Spinal cord (tissue), 10 donors: Measurements from ENCODE around the gene SGSM2. TPM values are rescaled to one million over a fixed set of nuclear protein-coding genes. Genes with fewer than 3 reads are reported as not detected.

ENCODE experiments used
- DNase-seq, 6 donors: peaks; one replicate each; pipeline versions ENCODE4 v3.0.0 to v3.0.0-alpha.2; 2013 to 2015; ENCODE audit warnings: low spot score in 6 of 6, low read depth in 4 of 6
- H3K27ac ChIP-seq: one replicate; pipeline ENCODE4 v1.5.1; 2013; ENCODE audit warnings: low read depth, low read length, control low read depth
- H3K27me3 ChIP-seq: one replicate; pipeline ENCODE4 v1.6.1; 2013; ENCODE audit warnings: low read length; ENCODE audit not compliant: control insufficient read depth, insufficient read depth
- H3K36me3 ChIP-seq: one replicate; pipeline ENCODE4 v1.6.1; 2013; ENCODE audit warnings: low read length; ENCODE audit not compliant: control insufficient read depth, insufficient read depth
- H3K4me1 ChIP-seq: one replicate; pipeline ENCODE4 v1.6.1; 2013; ENCODE audit warnings: low read length; ENCODE audit not compliant: control insufficient read depth, insufficient read depth
- H3K4me3 ChIP-seq: one replicate; pipeline ENCODE4 v1.5.1; 2013; ENCODE audit warnings: low read depth, low read length, control low read depth
- H3K9me3 ChIP-seq: one replicate; pipeline ENCODE4 v1.6.1; 2013; ENCODE audit warnings: low read length; ENCODE audit not compliant: control insufficient read depth, insufficient read depth
- WGBS: methylation state at CpG from one replicate; pipeline ENCODE4 v1.1.5; 2013; ENCODE audit warnings: missing lambda C conversion rate; ENCODE audit not compliant: insufficient coverage; 5-methylcytosine and 5-hydroxymethylcytosine counted together
- polyA plus RNA-seq, 2 donors: library from polyadenylated mRNA; unstranded; fragments of 120-200 nt; gene quantifications; one replicate each; pipeline ENCODE4 v1.2.1, GENCODE V29; 2013; ENCODE audit not compliant: insufficient read length in 2 of 2
- total RNA-seq, 2 donors: library from RNA; depleted of rRNA in 1 of 2; stranded (reverse); fragments of 120-200 nt in 1 of 2; fragments of >200 nt in 1 of 2; gene quantifications; one replicate each; pipeline versions ENCODE4 v1.2.3 to v1.2.4, GENCODE V29; 2013 to 2014
- donor health status: healthy.

The SGSM2 gene
- total and polyA plus RNA-seq, 4 donors = 46.7 to 181 (median 120) TPM

GRCh38 chr17:2380226-2380922, 43.1 kb downstream of the SGSM2 start:
- Histone ChIP-seq H3K27ac (no peak overlapping the region), H3K36me3 (peaks cover 85% of the 10 kb centered on the region), H3K27me3 (no peaks in the 10 kb centered on the region), H3K9me3 (no peaks in the 10 kb centered on the region), H3K4me3 (no peak overlapping the region), H3K4me1 (peaks cover 20% of the 10 kb centered on the region)
- 82% methylated on average over 16 of the region's 16 CpGs for WGBS
- DNase-seq = no peak

- H3K36me3 ChIP-seq = peaks cover 85% of the 10 kb centered on the region
- H3K9me3 ChIP-seq = no peaks in the 10 kb centered on the region
- no peak overlapping the region for H3K4me3 ChIP-seq
- H3K4me1 ChIP-seq = peaks cover 27% of the 10 kb centered on the region
- DNase-seq = no peak
- 76% methylated on average over 11 of the region's 15 CpGs for WGBS
- no peak overlapping the region for H3K27ac ChIP-seq
- no peaks in the 10 kb centered on the region for H3K27me3 ChIP-seq
Observed at GRCh38 chr17:2380950-2381649, 43.8 kb downstream of the SGSM2 start.

GRCh38 chr17:2383628-2384167, 46.4 kb downstream of the SGSM2 start:
- Histone ChIP-seq H3K27me3 (no peaks in the 10 kb centered on the region), H3K9me3 (no peaks in the 10 kb centered on the region), H3K27ac (no peak overlapping the region), H3K36me3 (peaks cover 86% of the 10 kb centered on the region), H3K4me3 (no peak overlapping the region), H3K4me1 (peaks cover 39% of the 10 kb centered on the region)
- 85% methylated on average over 10 of the region's 11 CpGs for WGBS
- DNase-seq = no peak

GRCh38 chr17:2384439-2385127, 47.3 kb downstream of the SGSM2 start:
- Histone ChIP-seq H3K9me3 (no peaks in the 10 kb centered on the region), H3K4me1 (peaks cover 45% of the 10 kb centered on the region), H3K36me3 (peaks cover 82% of the 10 kb centered on the region), H3K4me3 (no peak overlapping the region), H3K27me3 (no peaks in the 10 kb centered on the region), H3K27ac (no peak overlapping the region)
- WGBS = 51% methylated on average over 14 of the region's 22 CpGs
- no peak for DNase-seq

GRCh38 chr17:2385240-2386210, 48.2 kb downstream of the SGSM2 start:
- Histone ChIP-seq H3K4me3 (no peak overlapping the region), H3K9me3 (no peaks in the 10 kb centered on the region), H3K27ac (no peak overlapping the region), H3K4me1 (peaks cover 52% of the 10 kb centered on the region), H3K36me3 (peaks cover 81% of the 10 kb centered on the region), H3K27me3 (no peaks in the 10 kb centered on the region)
- 53% methylated on average over 6 of the region's 18 CpGs for WGBS
- DNase-seq = no peak

GRCh38 chr17:2386400-2387085, 49.2 kb downstream of the SGSM2 start:
- Histone ChIP-seq H3K9me3 (no peaks in the 10 kb centered on the region), H3K27me3 (no peaks in the 10 kb centered on the region), H3K36me3 (peaks cover 70% of the 10 kb centered on the region), H3K4me3 (no peak overlapping the region), H3K4me1 (peaks cover 62% of the 10 kb centered on the region), H3K27ac (no peak overlapping the region)
- 77% methylated on average over 17 of the region's 22 CpGs for WGBS
- DNase-seq = no peak

- no peak overlapping the region for H3K27ac ChIP-seq
- H3K36me3 ChIP-seq = peaks cover 66% of the 10 kb centered on the region
- 86% methylated on average over 40 of the region's 41 CpGs for WGBS
Observed at GRCh38 chr17:2387086-2388019, 50.1 kb downstream of the SGSM2 start.

GRCh38 chr17:2388020-2388682, 50.9 kb downstream of the SGSM2 start:
- Histone ChIP-seq H3K4me1 (peaks cover 63% of the 10 kb centered on the region), H3K36me3 (peaks cover 64% of the 10 kb centered on the region), H3K27ac (no peak overlapping the region), H3K4me3 (no peak overlapping the region), H3K9me3 (no peaks in the 10 kb centered on the region), H3K27me3 (no peaks in the 10 kb centered on the region)
- DNase-seq = no peak
- WGBS = 62% methylated on average over 21 of the region's 21 CpGs

More at GRCh38 chr17:2387086-2388019, 50.1 kb downstream of the SGSM2 start:
- Histone ChIP-seq H3K4me1 (peaks cover 70% of the 10 kb centered on the region), H3K27me3 (no peaks in the 10 kb centered on the region), H3K9me3 (no peaks in the 10 kb centered on the region), H3K4me3 (no peak overlapping the region)
- no peak for DNase-seq
